PC-9 (cell line): ENCODE measurements around the gene SLC12A3.

ENCODE experiments used
- CTCF ChIP-seq: fragments of 200-600 bp; sonication (generic); conservative IDR thresholded peaks from 2 replicates; pipeline ENCODE4 v1.6.1; 2017; ENCODE audit warnings: mixed run types, antibody characterized with exemption, mild to moderate bottlenecking, moderate library complexity
- EZH2 ChIP-seq: fragments of 200-600 bp; sonication (generic); IDR thresholded peaks from 2 replicates; pipeline ENCODE4 v1.8.0; 2017; ENCODE audit warnings: antibody characterized with exemption, low read depth

- TF ChIP-seq CTCF (no peak), EZH2 (no peak)
Measured at GRCh38 chr16:56898847-56899246, 33.8 kb downstream of the SLC12A3 start.
